Endothelial cell of umbilical vein (primary cell): ENCODE measurements around the gene PHAF1. TPM values are rescaled to one million over a fixed set of nuclear protein-coding genes. Genes with fewer than 3 reads are reported as not detected.

Source experiments
- BruUV-seq: library from RNA; stranded (reverse); fragments of 400-500 nt; replicated peaks from 2 replicates; lab custom pipeline; 2021; lab: Mats Ljungman, UMichigan
- CTCF ChIA-PET: fragments of 300-600, 350-600 bp; sonication (Branson Sonifier 250); formaldehyde crosslinking; loops from one replicate; lab custom pipeline; 2021; ENCODE audit warnings: antibody characterized with exemption, inconsistent platforms; lab: Charles Lee
- POLR2A ChIA-PET: fragments of 300-600, 350-600 bp; sonication (Branson Sonifier 250); formaldehyde crosslinking; loops from one replicate; lab custom pipeline; 2021; ENCODE audit warnings: antibody characterized with exemption, inconsistent platforms; lab: Charles Lee
- DNase-seq: peaks from one replicate; pipeline ENCODE4 v3.0.0-alpha.2; 2011; ENCODE audit warnings: low read depth, low spot score
- FAIRE-seq: peaks from 2 replicates; lab custom pipeline; 2011; peaks lifted over from hg19 to GRCh38; lab: Jason Lieb, UNC
- H2AFZ ChIP-seq: 2 replicates; pipeline ENCODE4 v1.6.0; 2012; ENCODE audit warnings: low read depth, low read length, control low read depth, inconsistent platforms
- H3K27ac ChIP-seq: 2 replicates; pipeline ENCODE4 v1.5.1; 2011; ENCODE audit warnings: low read depth, mild to moderate bottlenecking, control low read depth, low read length, moderate library complexity; ENCODE audit not compliant: insufficient read depth
- H3K27me3 ChIP-seq, 2 experiments: 2 replicates each; pipeline versions ENCODE4 v1.6.0 to v1.6.1; 2011; ENCODE audit warnings: low read length in 2 of 2, mixed read lengths in 1 of 2; ENCODE audit not compliant: control insufficient read depth in 2 of 2, insufficient read depth in 2 of 2
- H3K36me3 ChIP-seq, 2 experiments: 2 replicates in 1 of 2; 3 replicates in 1 of 2; pipeline ENCODE4 v1.5.1; 2011; ENCODE audit warnings: low read length in 2 of 2, mild to moderate bottlenecking in 1 of 2, moderate library complexity in 1 of 2; ENCODE audit not compliant: control insufficient read depth in 2 of 2, insufficient read depth in 2 of 2; ENCODE audit errors: extremely low read depth in 1 of 2
- H3K4me1 ChIP-seq: 3 replicates; pipeline ENCODE4 v1.5.1; 2011; ENCODE audit warnings: mild to moderate bottlenecking, low read length; ENCODE audit not compliant: control insufficient read depth, insufficient read depth; ENCODE audit errors: extremely low read depth
- H3K4me2 ChIP-seq: 2 replicates; pipeline ENCODE4 v1.6.1; 2011; ENCODE audit warnings: low read length, control low read depth, mixed read lengths; ENCODE audit not compliant: insufficient read depth
- H3K4me3 ChIP-seq, 3 experiments: fragments of 200-600 bp in 1 of 3; sonication (generic), shearing (Covaris generic) in 1 of 3; replicated peaks in 1 of 3; 2 replicates each; pipeline ENCODE4 v1.5.1; 2011 to 2016; ENCODE audit warnings: control low read depth in 3 of 3, low read length in 3 of 3, mild to moderate bottlenecking in 2 of 3, inconsistent platforms in 1 of 3, low read depth in 1 of 3, moderate library complexity in 1 of 3; ENCODE audit not compliant: insufficient read depth in 1 of 3
- H3K79me2 ChIP-seq: 2 replicates; pipeline ENCODE4 v1.6.0; 2012; ENCODE audit warnings: low read length, inconsistent platforms; ENCODE audit not compliant: control insufficient read depth, insufficient read depth
- H3K9ac ChIP-seq: replicated peaks from 2 replicates; pipeline ENCODE3; 2011; ENCODE audit warnings: low read length, control low read depth; ENCODE audit not compliant: insufficient read depth; ENCODE audit errors: extremely low read depth
- H3K9me1 ChIP-seq: replicated peaks from 3 replicates; pipeline ENCODE4 v1.6.0; 2011; ENCODE audit warnings: mild to moderate bottlenecking, low read length; ENCODE audit not compliant: control insufficient read depth, insufficient read depth; ENCODE audit errors: extremely low read depth
- H3K9me3 ChIP-seq: replicated peaks from 2 replicates; pipeline ENCODE4 v1.5.1; 2012; ENCODE audit warnings: low read length, inconsistent platforms; ENCODE audit not compliant: control insufficient read depth, insufficient read depth
- H4K20me1 ChIP-seq: replicated peaks from 2 replicates; pipeline ENCODE3; 2011; ENCODE audit warnings: mild to moderate bottlenecking, low read length; ENCODE audit not compliant: control insufficient read depth, insufficient read depth; ENCODE audit errors: extremely low read depth
- CTCF ChIP-seq, 2 donors: IDR thresholded peaks; 1 replicate in 1 of 2; 2 replicates in 1 of 2; pipeline ENCODE4 v1.5.1; 2011; ENCODE audit warnings: low read length in 2 of 2, mild to moderate bottlenecking in 2 of 2, moderate library complexity in 2 of 2, control low read depth in 1 of 2, inconsistent platforms in 1 of 2, low read depth in 1 of 2; ENCODE audit not compliant: insufficient read depth in 1 of 2; ENCODE audit errors: extremely low read depth in 1 of 2
- EZH2 ChIP-seq: IDR thresholded peaks from 2 replicates; pipeline ENCODE4 v1.6.1; 2012; ENCODE audit warnings: borderline replicate concordance, low read depth, mild to moderate bottlenecking, moderate library complexity, low read length, inconsistent platforms; ENCODE audit not compliant: severe bottlenecking
- GATA2 ChIP-seq: IDR thresholded peaks from 2 replicates; pipeline ENCODE4 v1.7.0; 2011; ENCODE audit warnings: low read depth, mild to moderate bottlenecking, moderate library complexity, mixed read lengths, low read length; ENCODE audit not compliant: insufficient read length, insufficient read depth
- JUN ChIP-seq: IDR thresholded peaks from 2 replicates; pipeline ENCODE4 v1.6.1; 2011; ENCODE audit warnings: borderline replicate concordance, low read depth; ENCODE audit not compliant: insufficient read length, insufficient read depth
- MYC ChIP-seq: IDR thresholded peaks from one replicate; pipeline ENCODE4 v1.6.1; 2011; ENCODE audit warnings: mild to moderate bottlenecking, low read depth, low read length
- POLR2A ChIP-seq: IDR thresholded peaks from 2 replicates; pipeline ENCODE4 v1.6.1; 2012; ENCODE audit warnings: low read depth, mild to moderate bottlenecking, control low read depth, low read length
- POLR2AphosphoS5 ChIP-seq: IDR thresholded peaks from 2 replicates; pipeline ENCODE4 v1.6.1; 2012; ENCODE audit warnings: low read depth, mild to moderate bottlenecking, control low read depth, low read length, moderate library complexity; ENCODE audit not compliant: insufficient read depth
- dilution Hi-C: fragments of 300-500 bp; cut with MboI; formaldehyde crosslinking; loops from one replicate; pipeline ENCODE4 v1.15.0; 2019; ENCODE audit warnings: low sequenced_read_pairs; ENCODE audit not compliant: extremely low pct_ligation_motif_present
- intact Hi-C: fragments of 100-400 bp; cut with micrococcal nuclease; formaldehyde crosslinking; loops from one replicate; pipeline ENCODE4 v1.10.0; 2022
- polyA plus RNA-seq, 4 experiments: library from polyadenylated mRNA; depleted of rRNA in 3 of 4; stranded (reverse) in 3 of 4; unstranded in 1 of 4; fragments of >200 nt; gene quantifications; 2 replicates each; pipeline versions ENCODE4 v1.2.1 to v1.2.3, GENCODE V29; 2011 to 2012; ENCODE audit warnings: missing spikeins in 1 of 4
- total RNA-seq: library from RNA; stranded (reverse); gene quantifications from 2 replicates; pipeline ENCODE4 v1.2.3, GENCODE V29; 2021

The PHAF1 gene
- total and polyA plus RNA-seq, 2 donors (not counting 3 experiments of a cell fraction or from before 2014, with no cell fraction given), result 18.5 to 21.9 TPM

- H3K9me1 ChIP-seq, result no peaks in the 10 kb centered on the region
- BruUV-seq, result no TSS peak
- intact Hi-C loops, result no loop called here
- no peaks in the 10 kb centered on the region for H3K27me3 ChIP-seq
- dilution Hi-C loops, result no loop called here
- no peak for TF ChIP-seq GATA2
- TF ChIP-seq MYC, result no peak
- TF ChIP-seq EZH2, result no peak
- TF ChIP-seq POLR2A, result no peak
- H2AFZ ChIP-seq, result no peak overlapping the region
- H4K20me1 ChIP-seq, result no peaks in the 10 kb centered on the region
- no peaks in the 10 kb centered on the region for H3K79me2 ChIP-seq
- CTCF ChIA-PET, result interaction anchor here (0.9 to 1.6 kb wide), 2 partner anchors 9 to 56 kb away, joined by 3 to 5 read pairs; no protein-coding TSS in a partner anchor
- DNase-seq (no peak), FAIRE-seq (no peak)
- no peaks in the 10 kb centered on the region for H3K9me3 ChIP-seq
- H3K36me3 ChIP-seq, result peaks cover 2 to 6% of the 10 kb centered on the region in 2 experiments
- no peak overlapping the region for H3K4me3 ChIP-seq
- POLR2A ChIA-PET, result no interaction called here
- H3K4me1 ChIP-seq, result no peaks in the 10 kb centered on the region
- no peak overlapping the region for H3K27ac ChIP-seq
- H3K9ac ChIP-seq, result no peak overlapping the region
- no peak overlapping the region for H3K4me2 ChIP-seq
Observed at GRCh38 chr16:67128887-67129286, 19.1 kb downstream of the PHAF1 start.

GRCh38 chr16:67129422-67129821 lies 19.7 kb downstream of the PHAF1 start:
- Histone ChIP-seq H3K4me2 (no peak overlapping the region), H2AFZ (no peak overlapping the region), H3K9me1 (no peaks in the 10 kb centered on the region), H3K79me2 (no peaks in the 10 kb centered on the region), H3K4me1 (no peaks in the 10 kb centered on the region), H3K4me3 (no peak overlapping the region), H4K20me1 (no peaks in the 10 kb centered on the region), H3K27me3 (no peaks in the 10 kb centered on the region), H3K27ac (no peak overlapping the region), H3K9me3 (no peaks in the 10 kb centered on the region), H3K9ac (no peak overlapping the region), H3K36me3 (peaks cover 2 to 7% of the 10 kb centered on the region in 2 experiments)
- POLR2A ChIA-PET, result no interaction called here
- TF ChIP-seq POLR2A (no peak), EZH2 (no peak), POLR2AphosphoS5 (no peak), JUN (no peak), CTCF (IDR thresholded peaks at IDR 0.05; ENCODE audit: extremely low read depth in 1 of 2, insufficient read depth in 1 of 2, low read depth in 1 of 2, low read length in 2 of 2) (no peak), GATA2 (no peak)
- dilution Hi-C loops (no loop called here), intact Hi-C loops (no loop called here)
- FAIRE-seq (no peak), DNase-seq (no peak)
- BruUV-seq, result no TSS peak
- CTCF ChIA-PET, result interaction anchor here (0.9 to 1.8 kb wide), 4 partner anchors 9 to 56 kb away, joined by 3 to 11 read pairs (median 4); no protein-coding TSS in a partner anchor
